Tibial nerve (tissue), 4 donors: ENCODE data around the gene PDE1A.

Experiments used
- EP300 ChIP-seq, 2 donors: sonication (generic); formaldehyde crosslinking; IDR thresholded peaks; one replicate each; pipeline ENCODE4 v1.6.1; 2017; ENCODE audit warnings: antibody characterized with exemption in 2 of 2, mild to moderate bottlenecking in 1 of 2
- POLR2A ChIP-seq, 2 donors: fragments of 450-650 bp; IDR thresholded peaks; one replicate each; pipeline ENCODE4 v1.6.1; 2017; ENCODE audit warnings: antibody characterized with exemption in 2 of 2, mild to moderate bottlenecking in 2 of 2, moderate library complexity in 2 of 2
- TF ChIP-seq, protein P1 (sequence below), 5 experiments: fragments of 200-600 bp in 3 of 5; fragments of 450-650 bp in 2 of 5; sonication (generic) in 3 of 5; IDR thresholded peaks; one replicate each; pipeline ENCODE4 v1.5.1; 2016 to 2019; ENCODE audit warnings: antibody characterized with exemption in 5 of 5, mild to moderate bottlenecking in 3 of 5, moderate library complexity in 2 of 5

DNA sequence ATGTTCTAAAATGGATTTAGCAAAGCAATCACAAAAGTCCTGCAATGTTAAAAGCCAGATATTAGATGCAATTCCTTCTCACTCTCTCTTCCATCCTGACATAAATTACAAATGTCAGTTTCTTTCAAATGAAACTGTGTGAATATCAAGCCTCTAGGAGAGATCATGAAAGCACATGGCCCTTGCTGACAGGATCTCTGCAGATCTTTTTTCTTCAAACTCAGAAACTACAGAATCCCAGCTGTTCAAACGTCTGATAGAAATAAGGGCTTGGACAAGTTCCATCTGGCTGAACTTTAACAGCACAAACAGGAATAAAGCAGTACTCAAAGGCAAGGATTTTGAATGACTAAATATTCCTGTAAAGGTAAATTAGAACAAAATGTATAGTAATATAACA, 47.6 kb downstream of the PDE1A start:
- TF ChIP-seq, protein P1, sequence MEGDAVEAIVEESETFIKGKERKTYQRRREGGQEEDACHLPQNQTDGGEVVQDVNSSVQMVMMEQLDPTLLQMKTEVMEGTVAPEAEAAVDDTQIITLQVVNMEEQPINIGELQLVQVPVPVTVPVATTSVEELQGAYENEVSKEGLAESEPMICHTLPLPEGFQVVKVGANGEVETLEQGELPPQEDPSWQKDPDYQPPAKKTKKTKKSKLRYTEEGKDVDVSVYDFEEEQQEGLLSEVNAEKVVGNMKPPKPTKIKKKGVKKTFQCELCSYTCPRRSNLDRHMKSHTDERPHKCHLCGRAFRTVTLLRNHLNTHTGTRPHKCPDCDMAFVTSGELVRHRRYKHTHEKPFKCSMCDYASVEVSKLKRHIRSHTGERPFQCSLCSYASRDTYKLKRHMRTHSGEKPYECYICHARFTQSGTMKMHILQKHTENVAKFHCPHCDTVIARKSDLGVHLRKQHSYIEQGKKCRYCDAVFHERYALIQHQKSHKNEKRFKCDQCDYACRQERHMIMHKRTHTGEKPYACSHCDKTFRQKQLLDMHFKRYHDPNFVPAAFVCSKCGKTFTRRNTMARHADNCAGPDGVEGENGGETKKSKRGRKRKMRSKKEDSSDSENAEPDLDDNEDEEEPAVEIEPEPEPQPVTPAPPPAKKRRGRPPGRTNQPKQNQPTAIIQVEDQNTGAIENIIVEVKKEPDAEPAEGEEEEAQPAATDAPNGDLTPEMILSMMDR (IDR thresholded peaks at IDR 0.05), result no peak
- TF ChIP-seq POLR2A (IDR thresholded peaks at IDR 0.05) (no peak), EP300 (IDR thresholded peaks at IDR 0.05) (no peak)
